OCI-LY7 (cell line): ENCODE data around the gene RASSF5. TPM values are rescaled to one million over a fixed set of nuclear protein-coding genes. Genes with fewer than 3 reads are reported as not detected.

Experiments used
- BruUV-seq: library from RNA; stranded (reverse); fragments of 400-500 nt; replicated peaks from 2 replicates; lab custom pipeline; 2021; lab: Mats Ljungman, UMichigan
- CTCF ChIA-PET: fragments of 300-600 bp; sonication (Branson Sonifier 250); formaldehyde crosslinking; loops from one replicate; lab custom pipeline; 2022; ENCODE audit warnings: antibody characterized with exemption; ENCODE audit not compliant: unreplicated experiment; lab: Charles Lee
- POLR2A ChIA-PET: fragments of 300-600 bp; sonication (Branson Sonifier 250); formaldehyde crosslinking; loops from one replicate; lab custom pipeline; 2022; ENCODE audit warnings: antibody characterized with exemption; lab: Charles Lee
- DNase-seq: peaks from one replicate; pipeline ENCODE4 v3.0.0-alpha.2; 2015; ENCODE audit warnings: low spot score
- H2AFZ ChIP-seq: fragments of 200-600 bp; sonication (generic), shearing (Covaris generic); 2 replicates; pipeline ENCODE4 v1.6.1; 2014; ENCODE audit warnings: mild to moderate bottlenecking, antibody characterized with exemption, low read length, moderate library complexity
- H3K27ac ChIP-seq: fragments of 200-600 bp; sonication (generic); 2 replicates; pipeline ENCODE4 v1.5.1; 2014; ENCODE audit warnings: mixed run types, low read depth, mild to moderate bottlenecking, moderate library complexity, low read length, inconsistent platforms; ENCODE audit not compliant: poor library complexity, severe bottlenecking
- H3K36me3 ChIP-seq: fragments of 200-600 bp; sonication (generic); 2 replicates; pipeline ENCODE4 v1.6.1; 2014; ENCODE audit warnings: mild to moderate bottlenecking, antibody characterized with exemption, low read length, moderate library complexity, mixed read lengths; ENCODE audit not compliant: insufficient read depth
- H3K4me1 ChIP-seq: fragments of 200-600 bp; sonication (generic); 2 replicates; pipeline ENCODE4 v1.5.1; 2014; ENCODE audit warnings: mild to moderate bottlenecking, low read length; ENCODE audit not compliant: insufficient read depth, poor library complexity, severe bottlenecking
- H3K4me2 ChIP-seq: fragments of 200-600 bp; sonication (generic); 2 replicates; pipeline ENCODE4 v1.6.1; 2014; ENCODE audit warnings: mild to moderate bottlenecking, low read length
- H3K4me3 ChIP-seq: fragments of 200-600 bp; sonication (generic); 2 replicates; pipeline ENCODE4 v1.5.1; 2014; ENCODE audit warnings: mild to moderate bottlenecking, low read depth, low read length; ENCODE audit not compliant: poor library complexity, severe bottlenecking
- H3K79me2 ChIP-seq: fragments of 200-600 bp; sonication (generic); 2 replicates; pipeline ENCODE4 v1.6.1; 2016; ENCODE audit warnings: low read depth, mild to moderate bottlenecking, low read length, moderate library complexity, mixed read lengths; ENCODE audit not compliant: insufficient read depth
- H3K9me2 ChIP-seq: fragments of 200-600 bp; sonication (generic); 2 replicates; pipeline ENCODE4 v1.6.1; 2016; ENCODE audit warnings: mild to moderate bottlenecking, low read length, mixed read lengths; ENCODE audit not compliant: insufficient read depth
- H3K9me3 ChIP-seq: fragments of 200-600 bp; sonication (generic); 2 replicates; pipeline ENCODE4 v1.6.1; 2014; ENCODE audit warnings: mild to moderate bottlenecking, mixed run types, low read length, mixed read lengths
- H4K20me1 ChIP-seq: fragments of 200-600 bp; sonication (generic); 2 replicates; pipeline ENCODE4 v1.6.1; 2014; ENCODE audit warnings: mild to moderate bottlenecking, antibody characterized with exemption, low read length, moderate library complexity, mixed read lengths; ENCODE audit not compliant: insufficient read depth
- EZH2phosphoT487 ChIP-seq: fragments of 200-600 bp; sonication (generic); IDR thresholded peaks from 2 replicates; pipeline ENCODE4 v1.6.1; 2018; ENCODE audit warnings: low read depth, borderline replicate concordance, mild to moderate bottlenecking, mixed run types, antibody characterized with exemption, low read length, moderate library complexity, mixed read lengths
- intact Hi-C: fragments of 100-400 bp; cut with micrococcal nuclease; formaldehyde crosslinking; loops from one replicate; pipeline ENCODE4 v1.10.0; 2022; ENCODE audit not compliant: unreplicated experiment
- total RNA-seq, 2 experiments: library from RNA; depleted of rRNA in 1 of 2; stranded (reverse); fragments of >200 nt in 1 of 2; shearing (Covaris generic) in 1 of 2; gene quantifications; 2 replicates each; pipeline ENCODE4 v1.2.3, GENCODE V29; 2014 to 2022
- TF ChIP-seq, protein P1 (sequence below): fragments of 200-600 bp; sonication (generic); conservative IDR thresholded peaks from 2 replicates; pipeline ENCODE4 v1.5.1; 2014; ENCODE audit warnings: mild to moderate bottlenecking, antibody characterized with exemption, low read length, moderate library complexity, mixed read lengths

Gene RASSF5
- total RNA-seq, 2 experiments from 2014 or later, result 19.8 to 25.7 TPM

DNA sequence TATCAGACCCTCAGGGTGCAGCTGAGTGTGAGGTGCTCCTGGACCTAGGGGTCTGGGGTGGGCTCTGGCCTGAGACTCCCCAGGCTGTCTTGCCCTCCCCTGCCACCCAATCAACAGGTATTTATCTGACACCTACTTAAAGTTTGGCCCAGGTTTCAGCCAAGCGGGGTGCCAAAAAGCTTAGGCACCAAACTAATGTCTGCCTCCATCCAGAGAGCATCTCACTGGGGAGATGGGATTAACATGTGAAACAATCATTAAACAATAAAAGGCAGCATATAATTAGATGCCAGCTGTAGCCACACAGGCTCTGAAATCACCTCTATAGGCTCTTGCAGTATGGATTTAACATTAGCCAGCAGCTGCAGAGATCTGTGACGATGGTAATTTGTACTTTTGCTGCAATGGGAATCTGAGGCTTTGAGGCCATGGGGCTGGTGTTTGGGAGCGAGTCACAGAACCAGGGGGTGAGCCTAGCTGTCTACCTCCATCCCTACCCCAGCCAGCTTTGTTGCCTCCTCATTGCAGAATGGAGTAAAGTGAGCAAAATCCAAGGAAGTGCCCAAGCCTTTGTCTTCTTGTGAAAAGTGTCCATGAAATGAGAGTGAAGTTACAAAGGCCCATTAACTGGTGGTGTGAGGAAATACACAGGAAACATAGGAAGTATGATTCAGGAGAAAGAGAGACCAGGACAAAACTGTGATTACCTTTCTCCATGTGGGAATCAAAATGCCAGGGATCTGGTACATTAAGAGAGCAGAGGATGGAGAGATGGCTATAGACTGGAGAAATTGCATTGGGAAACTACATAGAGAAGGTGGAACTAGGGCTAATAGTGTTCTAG lies 68.8 kb downstream of the RASSF5 start:
- TF ChIP-seq EZH2phosphoT487, result no peak
- TF ChIP-seq, protein P1, sequence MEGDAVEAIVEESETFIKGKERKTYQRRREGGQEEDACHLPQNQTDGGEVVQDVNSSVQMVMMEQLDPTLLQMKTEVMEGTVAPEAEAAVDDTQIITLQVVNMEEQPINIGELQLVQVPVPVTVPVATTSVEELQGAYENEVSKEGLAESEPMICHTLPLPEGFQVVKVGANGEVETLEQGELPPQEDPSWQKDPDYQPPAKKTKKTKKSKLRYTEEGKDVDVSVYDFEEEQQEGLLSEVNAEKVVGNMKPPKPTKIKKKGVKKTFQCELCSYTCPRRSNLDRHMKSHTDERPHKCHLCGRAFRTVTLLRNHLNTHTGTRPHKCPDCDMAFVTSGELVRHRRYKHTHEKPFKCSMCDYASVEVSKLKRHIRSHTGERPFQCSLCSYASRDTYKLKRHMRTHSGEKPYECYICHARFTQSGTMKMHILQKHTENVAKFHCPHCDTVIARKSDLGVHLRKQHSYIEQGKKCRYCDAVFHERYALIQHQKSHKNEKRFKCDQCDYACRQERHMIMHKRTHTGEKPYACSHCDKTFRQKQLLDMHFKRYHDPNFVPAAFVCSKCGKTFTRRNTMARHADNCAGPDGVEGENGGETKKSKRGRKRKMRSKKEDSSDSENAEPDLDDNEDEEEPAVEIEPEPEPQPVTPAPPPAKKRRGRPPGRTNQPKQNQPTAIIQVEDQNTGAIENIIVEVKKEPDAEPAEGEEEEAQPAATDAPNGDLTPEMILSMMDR, result no peak
- POLR2A ChIA-PET, result interaction anchor here (1.1 to 1.2 kb wide), 3 partner anchors 13 to 20 kb away, joined by 4 to 7 read pairs (median 6); no protein-coding TSS in a partner anchor
- CTCF ChIA-PET, result no interaction called here
- H2AFZ ChIP-seq, result no peak overlapping the region
- BruUV-seq, result no TSS peak
- H3K27ac ChIP-seq, result no peak overlapping the region
- intact Hi-C loops, result no loop called here
- H3K9me3 ChIP-seq, result no peaks in the 10 kb centered on the region
- H3K4me3 ChIP-seq, result no peak overlapping the region
- peaks cover 25% of the 10 kb centered on the region for H3K4me1 ChIP-seq
- H4K20me1 ChIP-seq, result no peaks in the 10 kb centered on the region
- DNase-seq, result no peak
- H3K9me2 ChIP-seq, result no peaks in the 10 kb centered on the region
- H3K4me2 ChIP-seq, result no peak overlapping the region
- H3K79me2 ChIP-seq, result no peaks in the 10 kb centered on the region
- H3K36me3 ChIP-seq, result 0 out of 2 replicates have a peak, but pooled peaks cover 4% of the 10 kb centered on the region

DNA sequence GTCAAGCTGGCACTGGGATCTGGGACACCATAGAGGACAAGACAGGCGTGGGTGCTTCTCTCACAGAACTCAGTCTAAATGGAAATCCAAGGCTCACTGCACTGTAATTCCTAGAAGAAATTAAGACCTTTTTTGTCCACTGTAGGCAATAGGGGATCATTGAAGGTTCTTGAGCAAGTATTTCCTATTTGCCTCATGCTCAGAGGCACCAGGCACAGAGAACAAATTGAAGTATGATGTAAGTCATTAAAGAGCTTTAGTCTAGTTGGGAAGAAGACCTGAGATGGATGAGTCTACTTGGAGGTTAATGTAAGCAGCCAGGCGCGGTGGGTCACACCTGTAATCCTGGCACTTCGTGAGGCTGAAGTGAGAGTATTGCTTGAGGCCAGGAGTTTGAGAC lies 70.3 kb downstream of the RASSF5 start:
- intact Hi-C loops, result no loop called here
- no peak for TF ChIP-seq EZH2phosphoT487
- TF ChIP-seq, protein P1, result no peak
- no peaks in the 10 kb centered on the region for H3K79me2 ChIP-seq

More for the DNA sequence above, 70.3 kb downstream of the RASSF5 start:
- no peaks in the 10 kb centered on the region for H3K9me3 ChIP-seq
- no peak overlapping the region for H2AFZ ChIP-seq
- ChIA-PET POLR2A (interaction anchor here (0.6 kb wide), 1 partner anchor 1790 kb away, joined by 3 read pairs; no protein-coding TSS in a partner anchor), CTCF (interaction anchor here (1.2 kb wide), 1 partner anchor 82 kb away, joined by 3 read pairs; no protein-coding TSS in a partner anchor)
- no peak overlapping the region for H3K27ac ChIP-seq
- H3K4me3 ChIP-seq, result no peak overlapping the region
- H3K9me2 ChIP-seq, result no peaks in the 10 kb centered on the region
- BruUV-seq, result no TSS peak
- H3K4me1 ChIP-seq, result peaks cover 25% of the 10 kb centered on the region
- H4K20me1 ChIP-seq, result no peaks in the 10 kb centered on the region
- 0 out of 2 replicates have a peak, but pooled peaks cover 4% of the 10 kb centered on the region for H3K36me3 ChIP-seq
- no peak overlapping the region for H3K4me2 ChIP-seq
- no peak for DNase-seq
